Renal cortex interstitium (tissue), 11 donors: ENCODE data around the gene ERC2. TPM values are rescaled to one million over a fixed set of nuclear protein-coding genes. Genes with fewer than 3 reads are reported as not detected.

Experiments used
- DNase-seq, 11 donors: peaks; one replicate each; pipeline ENCODE4 v3.0.0-alpha.2; 2013; ENCODE audit warnings: low read depth in 9 of 11, low spot score in 4 of 11; ENCODE audit errors: extremely low read depth in 1 of 11
- polyA plus RNA-seq, 3 donors: library from polyadenylated mRNA; unstranded; fragments of 120-200 nt; gene quantifications; one replicate each; pipeline ENCODE4 v1.2.1, GENCODE V29; 2013; ENCODE audit not compliant: insufficient read length in 3 of 3

Gene ERC2
- polyA plus RNA-seq, 3 donors = 2.4 to 4.2 (median 3.3) TPM

DNA sequence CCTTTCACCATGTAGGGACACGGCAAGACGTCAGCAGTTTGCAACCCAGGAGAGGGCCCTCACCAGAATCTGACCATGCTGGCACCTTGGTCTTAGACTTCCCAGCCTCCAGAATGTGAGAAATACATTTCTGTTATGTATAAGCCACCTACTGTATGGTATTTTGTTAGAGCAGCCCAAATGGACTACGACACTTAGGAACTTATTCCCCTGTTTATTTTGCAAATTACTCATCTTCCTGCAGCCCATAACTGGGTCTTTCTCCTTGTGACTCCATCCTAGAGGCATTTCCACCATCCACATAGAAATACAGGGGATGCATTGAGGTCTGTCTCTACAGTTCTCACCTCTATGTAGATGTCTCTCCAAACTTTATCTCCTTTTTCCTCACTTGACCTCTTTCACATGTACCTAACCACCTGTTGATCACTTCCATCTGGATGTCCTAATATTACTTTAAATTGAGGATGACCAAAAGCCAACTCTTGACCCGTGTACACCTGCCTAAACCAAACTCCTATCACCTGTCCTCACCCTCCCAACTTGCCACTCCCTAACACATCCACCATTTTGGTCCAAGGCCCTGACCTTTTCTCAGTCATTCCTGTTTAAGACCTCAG, 575.1 kb downstream of the ERC2 start:
- DNase-seq = no peak

DNA sequence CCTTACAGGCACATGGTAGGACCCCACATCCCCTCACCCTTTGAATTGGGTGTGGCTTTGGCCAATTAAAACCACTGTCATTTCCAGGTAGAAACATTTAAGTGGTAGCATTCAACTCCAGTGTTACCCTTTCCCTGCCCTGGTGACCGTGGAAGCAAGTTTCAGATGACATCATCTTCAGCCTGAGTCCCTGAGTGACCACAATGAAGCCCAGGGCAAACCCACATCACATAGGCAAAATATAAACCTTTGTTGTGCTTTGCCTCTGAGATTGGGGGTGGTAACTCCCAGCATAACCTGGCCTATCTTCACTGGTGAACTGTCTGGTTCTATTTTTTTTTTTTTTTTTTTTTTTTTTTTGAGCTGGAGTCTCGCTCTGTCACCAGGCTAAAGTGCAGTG, 577.2 kb downstream of the ERC2 start:
- no peak for DNase-seq

DNA sequence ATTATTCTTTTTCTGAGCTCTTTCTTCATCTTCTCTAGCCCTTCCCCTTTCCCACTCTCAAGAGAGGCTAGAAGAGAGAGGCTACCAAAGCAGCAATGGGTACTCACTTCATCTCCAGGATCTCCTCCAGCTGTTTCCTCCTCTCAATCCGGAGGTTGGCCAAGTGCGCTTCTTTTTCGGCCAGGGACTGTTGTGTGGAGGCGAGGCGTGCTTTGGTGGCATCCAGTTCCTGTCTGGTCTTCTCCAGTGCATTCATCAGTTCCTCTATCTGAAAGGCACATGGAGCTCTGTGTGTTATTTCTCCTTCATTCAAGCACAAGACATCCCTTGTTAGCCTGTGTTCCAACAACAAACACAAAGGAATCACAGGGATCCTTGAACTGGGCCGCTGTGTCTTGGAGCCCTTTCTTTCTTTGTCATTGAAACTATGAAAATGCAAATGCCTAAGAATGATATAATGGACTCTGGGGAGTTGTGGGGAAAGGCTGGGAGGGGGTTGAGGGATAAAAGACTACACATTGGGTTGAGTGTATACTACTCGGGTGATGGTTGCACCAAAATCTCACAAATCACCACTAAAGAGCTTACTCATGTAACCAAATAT, 579.9 kb downstream of the ERC2 start:
- DNase-seq = no peak

GRCh38 chr3:55885721-55886120, 582.5 kb downstream of the ERC2 start:
- DNase-seq = peak in 1 of 11 donors; percentile 18

DNA sequence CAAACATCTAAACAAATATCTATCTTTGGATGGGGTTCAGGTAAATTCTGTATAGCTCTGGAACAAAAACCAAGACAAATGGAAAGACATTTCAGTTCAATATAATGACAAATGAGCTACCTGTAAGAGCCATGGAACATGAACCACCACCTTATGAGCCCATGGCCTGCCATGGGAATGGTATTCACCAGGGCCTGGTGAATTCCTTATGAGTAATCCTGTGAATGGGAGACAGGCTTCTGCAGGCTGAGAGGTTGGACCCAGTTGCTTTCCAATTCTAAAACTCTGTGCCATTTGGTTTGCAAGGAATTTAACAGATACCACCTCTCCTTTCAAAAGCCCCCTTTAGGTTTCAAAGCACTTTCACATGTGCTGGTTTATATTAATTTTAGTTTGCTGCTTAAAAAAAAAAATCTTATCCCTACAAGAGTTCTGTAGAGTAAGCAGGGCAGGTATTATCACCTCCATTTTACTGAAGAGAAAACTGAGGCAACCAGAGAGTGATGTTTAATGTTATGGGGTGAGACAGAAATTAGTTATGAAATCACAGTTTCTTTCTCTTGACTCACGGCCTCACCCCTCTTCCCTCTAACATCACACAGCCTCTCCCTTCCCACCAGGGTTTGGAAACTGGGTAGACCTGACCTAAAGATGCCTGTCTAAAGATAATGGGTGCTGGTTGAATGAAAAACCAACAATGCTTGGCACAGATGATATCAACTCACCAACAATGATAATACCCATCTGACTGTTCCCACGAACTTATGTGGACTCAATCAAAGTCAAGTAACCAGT, 583.6 kb downstream of the ERC2 start:
- no peak for DNase-seq

DNA sequence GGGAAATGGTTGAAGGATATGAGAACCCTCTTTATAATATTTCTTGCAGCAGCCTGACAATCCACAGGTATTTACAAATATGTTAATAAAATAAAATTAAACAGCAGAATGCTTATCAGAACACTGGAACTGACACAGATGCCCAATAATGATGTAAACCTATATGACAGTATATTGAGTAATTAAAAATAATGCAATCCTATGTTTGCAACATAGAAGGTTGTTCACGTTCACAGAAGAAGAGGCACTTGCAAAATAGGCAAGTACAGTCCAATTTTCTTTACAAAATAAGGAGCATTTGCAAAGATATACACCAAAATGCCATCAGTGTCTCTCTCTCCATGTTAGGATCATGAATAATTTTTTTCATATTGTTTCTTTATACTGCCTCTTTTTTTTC, 584.2 kb downstream of the ERC2 start:
- no peak for DNase-seq

GRCh38 chr3:55882006-55882405, 586.3 kb downstream of the ERC2 start:
- no peak for DNase-seq

- DNase-seq = no peak
Observed at GRCh38 chr3:55880357-55880756, 587.9 kb downstream of the ERC2 start.

- DNase-seq = no peak
Observed at GRCh38 chr3:55879901-55880331, 588.4 kb downstream of the ERC2 start.

GRCh38 chr3:55877703-55878102, 590.6 kb downstream of the ERC2 start:
- DNase-seq = no peak

DNA sequence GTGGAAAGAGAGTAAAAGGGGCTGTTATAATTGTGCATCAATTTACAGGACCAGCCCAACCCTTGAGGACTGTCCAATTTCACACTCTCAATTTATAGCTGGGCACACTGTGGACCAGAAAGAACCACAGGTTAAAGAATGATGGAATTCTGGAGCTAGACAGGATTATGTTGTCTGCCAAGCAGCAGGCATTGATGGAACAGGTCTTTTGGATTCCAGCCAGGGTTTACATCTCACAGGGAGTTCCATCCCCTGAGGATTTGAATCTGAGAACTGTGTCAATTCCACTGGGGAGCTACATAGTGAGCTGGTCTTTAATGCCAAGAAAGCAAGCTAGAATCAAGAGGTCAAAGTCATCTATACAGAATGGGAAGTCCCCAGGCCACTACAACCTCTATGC, 591.7 kb downstream of the ERC2 start:
- DNase-seq = no peak

GRCh38 chr3:55875113-55875512, 593.2 kb downstream of the ERC2 start:
- no peak for DNase-seq

DNA sequence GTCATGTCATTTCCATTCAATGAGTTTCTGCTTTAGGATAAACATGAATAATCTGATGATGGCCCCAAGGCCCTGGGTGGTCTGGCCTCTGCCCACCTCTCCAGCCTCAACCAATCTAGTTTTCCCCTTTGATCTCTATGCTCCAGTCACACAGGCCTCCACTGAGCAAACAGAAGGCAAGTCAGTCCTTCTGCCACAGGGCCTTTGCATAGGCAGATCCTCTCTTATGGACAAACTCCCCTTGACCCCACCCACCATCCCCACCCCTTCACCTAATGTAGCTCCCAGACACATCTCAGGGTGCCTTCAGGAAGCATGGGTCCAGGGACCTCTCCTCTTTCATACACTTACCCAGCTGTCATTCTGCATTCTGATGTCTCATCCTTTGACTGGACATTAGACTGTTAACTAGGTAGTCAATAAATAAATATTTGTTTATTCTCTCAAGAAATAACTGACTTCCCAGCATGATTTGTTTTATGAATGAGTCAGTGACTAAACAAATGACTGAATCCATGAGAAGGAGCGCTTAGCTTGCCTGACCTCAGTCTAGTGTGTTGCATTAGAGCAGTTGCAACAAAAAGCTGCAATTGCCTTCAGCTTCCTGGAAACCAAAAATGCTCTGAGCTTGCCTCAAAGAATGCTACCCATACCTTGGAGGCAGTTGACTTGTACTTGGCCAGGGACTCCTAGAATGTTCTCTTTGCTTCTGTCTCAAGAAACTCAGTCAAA, 594.6 kb downstream of the ERC2 start:
- no peak for DNase-seq

DNA sequence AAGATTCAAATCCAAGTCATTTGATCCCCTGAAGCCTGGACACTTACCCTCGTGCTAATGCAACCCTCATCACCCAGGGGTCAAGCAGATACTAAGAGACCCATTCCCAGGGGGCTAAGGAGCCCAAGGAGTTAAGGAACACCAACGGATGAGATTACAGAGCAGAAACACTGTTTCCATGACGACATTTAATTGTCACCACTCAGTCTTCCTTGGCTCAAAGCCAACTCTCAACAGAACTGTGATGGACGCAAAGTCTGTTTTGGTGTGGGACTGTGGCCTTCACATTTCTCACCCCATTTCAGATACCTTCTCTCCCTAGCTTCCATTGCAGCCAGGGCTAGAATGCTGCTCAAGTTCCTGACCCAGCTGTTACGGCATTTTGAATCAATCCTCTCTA, 597.7 kb downstream of the ERC2 start:
- no peak for DNase-seq

- DNase-seq = no peak
Observed at GRCh38 chr3:55868347-55868746, 599.9 kb downstream of the ERC2 start.

- no peak for DNase-seq
Observed at GRCh38 chr3:55863028-55863427, 605.2 kb downstream of the ERC2 start.

DNA sequence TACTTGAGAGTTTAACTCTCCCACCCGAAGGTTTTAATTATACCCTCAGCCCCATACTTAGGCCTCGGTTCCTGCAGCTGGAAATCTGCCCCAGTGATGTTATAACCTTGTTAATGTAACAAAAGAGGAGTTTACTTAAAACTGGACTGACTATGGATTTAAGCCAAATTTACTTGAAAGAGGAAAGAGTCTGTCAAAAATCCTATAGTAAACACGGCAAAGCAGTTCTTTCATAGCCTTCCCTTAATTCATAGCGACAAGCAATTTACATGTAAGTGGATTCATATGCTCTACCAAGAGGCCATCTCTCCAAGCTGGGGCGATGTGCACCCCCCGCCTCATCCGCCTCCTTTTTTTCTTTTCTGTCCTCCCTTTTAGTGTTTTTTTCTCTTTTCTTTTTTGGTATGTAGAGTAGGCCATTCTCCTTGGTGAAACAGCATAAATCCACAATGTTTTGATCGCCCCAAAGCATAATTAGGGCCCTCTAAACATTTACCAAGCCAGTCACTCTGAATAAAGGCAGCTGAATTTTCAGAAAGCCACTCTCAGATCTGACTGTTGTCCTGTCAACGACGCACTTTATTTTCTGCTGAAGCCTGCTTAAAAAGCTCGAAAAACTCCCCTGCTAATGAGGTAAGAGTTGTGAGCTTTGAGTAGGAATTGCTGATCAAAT, 608.1 kb downstream of the ERC2 start:
- peak in 4 of 11 donors; percentile 18 to 61 (median 51) for DNase-seq

DNA sequence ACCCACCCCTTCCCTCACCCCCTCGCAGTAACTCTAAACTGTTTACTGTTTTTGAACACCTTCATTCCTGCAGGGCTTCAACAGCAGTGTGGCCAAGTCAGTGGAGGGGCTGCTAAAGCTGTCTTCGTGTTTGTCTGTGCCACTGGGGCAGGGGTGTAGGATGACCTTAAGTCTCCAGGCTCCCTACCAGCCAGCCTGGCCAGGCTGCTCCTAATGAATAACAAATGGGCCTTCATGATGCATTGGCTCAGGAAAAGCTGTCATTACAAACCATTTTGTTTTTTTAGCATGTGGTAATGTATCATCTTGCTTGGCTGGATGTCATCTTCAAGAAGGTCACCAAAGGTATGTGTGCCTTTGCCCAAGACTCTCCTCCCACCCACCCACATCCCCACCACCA, 609.0 kb downstream of the ERC2 start:
- DNase-seq = no peak

DNA sequence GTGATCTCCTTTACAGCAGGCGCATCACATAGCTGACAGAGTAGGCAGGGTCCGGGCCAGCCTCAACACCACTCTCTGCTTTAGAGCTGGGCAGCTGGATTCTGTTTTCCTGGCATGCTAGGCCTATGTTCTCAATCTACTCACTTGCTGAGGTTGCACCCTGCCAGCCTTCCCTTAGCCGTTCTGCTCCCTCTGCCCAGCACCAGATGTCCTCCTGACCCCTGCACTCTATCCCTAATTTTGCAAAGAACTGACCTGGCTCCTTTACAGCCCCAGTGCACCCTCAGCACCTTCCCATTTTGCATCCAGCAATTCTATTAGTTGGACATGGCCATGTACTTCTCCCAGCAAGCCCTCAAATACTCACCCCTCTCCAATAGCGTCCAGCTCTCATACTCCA, 609.5 kb downstream of the ERC2 start:
- DNase-seq = no peak
